ENCODE data around the gene TTL. TPM values are rescaled to one million over a fixed set of nuclear protein-coding genes. Genes with fewer than 3 reads are reported as not detected.
"Not testable (repeated sequence)": the region's sequence is repeated elsewhere in the genome, so short reads cannot be mapped to it uniquely, and the experiment has no call there.

TTL gene
- total and polyA plus RNA-seq, 10 donors: 8.1 to 29.8 (median 23.8) TPM

- DNase-seq: no peak
- no peaks in the 10 kb centered on the region for H3K27me3 ChIP-seq (replicated peaks in 1 of 7)
- TF ChIP-seq POLR2A (IDR thresholded peaks at IDR 0.05) (no peak), POLR2AphosphoS5 (IDR thresholded peaks at IDR 0.05) (no peak)
- TF ChIP-seq, protein P1, sequence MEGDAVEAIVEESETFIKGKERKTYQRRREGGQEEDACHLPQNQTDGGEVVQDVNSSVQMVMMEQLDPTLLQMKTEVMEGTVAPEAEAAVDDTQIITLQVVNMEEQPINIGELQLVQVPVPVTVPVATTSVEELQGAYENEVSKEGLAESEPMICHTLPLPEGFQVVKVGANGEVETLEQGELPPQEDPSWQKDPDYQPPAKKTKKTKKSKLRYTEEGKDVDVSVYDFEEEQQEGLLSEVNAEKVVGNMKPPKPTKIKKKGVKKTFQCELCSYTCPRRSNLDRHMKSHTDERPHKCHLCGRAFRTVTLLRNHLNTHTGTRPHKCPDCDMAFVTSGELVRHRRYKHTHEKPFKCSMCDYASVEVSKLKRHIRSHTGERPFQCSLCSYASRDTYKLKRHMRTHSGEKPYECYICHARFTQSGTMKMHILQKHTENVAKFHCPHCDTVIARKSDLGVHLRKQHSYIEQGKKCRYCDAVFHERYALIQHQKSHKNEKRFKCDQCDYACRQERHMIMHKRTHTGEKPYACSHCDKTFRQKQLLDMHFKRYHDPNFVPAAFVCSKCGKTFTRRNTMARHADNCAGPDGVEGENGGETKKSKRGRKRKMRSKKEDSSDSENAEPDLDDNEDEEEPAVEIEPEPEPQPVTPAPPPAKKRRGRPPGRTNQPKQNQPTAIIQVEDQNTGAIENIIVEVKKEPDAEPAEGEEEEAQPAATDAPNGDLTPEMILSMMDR (IDR thresholded peaks at IDR 0.05 in 8 of 11, conservative IDR thresholded peaks at IDR 0.05 in 3 of 11): no peak
- no peak overlapping the region for H3K27ac ChIP-seq
- intact Hi-C loops (cut with DNase I; ENCODE audit: low total_unique reads): no loop called here
- H3K4me3 ChIP-seq: no peak overlapping the region
- no peaks in the 10 kb centered on the region for H3K9me3 ChIP-seq
- H3K4me1 ChIP-seq: peaks cover 0 to 18% (median 9%) of the 10 kb centered on the region in 6 donors
- peaks cover 2 to 86% (median 67%) of the 10 kb centered on the region in 6 donors for H3K36me3 ChIP-seq
- WGBS, 5 donors: 93 to 99% (median 95%) methylated on average over 2 of the region's 2 CpGs
Observed at GRCh38 chr2:112548980-112549379, 67.0 kb downstream of the TTL start.

DNA sequence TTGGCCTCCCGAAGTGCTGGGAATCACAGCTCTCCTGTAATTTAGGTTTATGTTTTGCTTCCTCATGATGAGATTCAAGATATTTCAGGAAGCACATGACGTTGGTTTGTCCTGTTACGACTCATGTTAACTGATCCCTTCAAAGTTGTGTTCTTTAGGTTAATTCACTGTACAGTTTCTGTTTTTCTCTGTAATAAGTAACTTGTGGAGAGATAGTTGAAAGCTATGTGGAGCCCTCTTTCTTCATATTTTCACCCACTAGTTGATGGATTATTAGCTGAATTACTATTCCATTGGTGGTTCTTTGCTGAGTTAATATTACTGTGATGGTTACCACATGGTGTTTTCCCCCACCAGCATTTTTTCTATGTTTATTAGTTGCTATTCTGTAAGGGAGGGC, 84.1 kb downstream of the TTL start:
- H3K4me1 ChIP-seq: no peaks in the 10 kb centered on the region
- TF ChIP-seq POLR2A (IDR thresholded peaks at IDR 0.05): no peak
- no peak for TF ChIP-seq POLR2AphosphoS5 (IDR thresholded peaks at IDR 0.05)
- DNase-seq: no peak
- intact Hi-C loops (cut with DNase I; ENCODE audit: low total_unique reads): no loop called here
- no peak overlapping the region for H3K27ac ChIP-seq
- no peak overlapping the region for H3K4me3 ChIP-seq
- WGBS, 5 donors: 52 to 73% (median 61%) methylated on average over 3 of the region's 3 CpGs
- H3K36me3 ChIP-seq: peaks cover 10 to 100% (median 89%) of the 10 kb centered on the region in 6 donors
- no peaks in the 10 kb centered on the region for H3K27me3 ChIP-seq (replicated peaks in 1 of 7)
- H3K9me3 ChIP-seq: peaks cover 2 to 19% (median 13%) of the 10 kb centered on the region in 8 donors

- Histone ChIP-seq H3K36me3 (peaks cover 10 to 100% (median 89%) of the 10 kb centered on the region in 6 donors), H3K9me3 (peaks cover 2 to 19% (median 13%) of the 10 kb centered on the region in 8 donors)
- H3K27ac ChIP-seq; H3K4me1 ChIP-seq; DNase-seq; H3K27me3 ChIP-seq (replicated peaks in 1 of 7); intact Hi-C loops (cut with DNase I; ENCODE audit: low total_unique reads); H3K4me3 ChIP-seq: not testable (repeated sequence)
- 89 to 97% (median 96%) methylated on average over 5 of the region's 5 CpGs for WGBS, 5 donors
Observed at GRCh38 chr2:112566508-112566907, 84.6 kb downstream of the TTL start.

DNA sequence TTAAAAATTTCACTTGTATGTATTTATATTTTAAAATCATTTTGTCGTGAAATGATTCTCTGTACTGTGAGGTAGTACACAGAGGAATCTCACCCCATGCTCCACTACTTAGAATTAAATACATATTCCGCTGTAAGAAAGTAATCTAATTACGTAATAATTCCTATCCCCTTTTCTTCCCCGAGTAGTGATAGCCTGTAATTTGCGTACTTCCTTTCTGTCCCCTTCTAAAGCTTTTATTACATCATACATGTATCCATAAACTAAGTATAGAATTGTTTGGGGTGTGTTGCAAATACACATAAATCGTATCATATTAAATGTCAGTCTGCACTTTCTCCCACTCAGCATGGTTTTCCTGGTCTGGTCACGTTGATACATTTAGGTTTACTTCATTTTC, 90.0 kb downstream of the TTL start:
- intact Hi-C loops (cut with DNase I; ENCODE audit: low total_unique reads): no loop called here
- TF ChIP-seq, protein P1 (IDR thresholded peaks at IDR 0.05 in 8 of 11, conservative IDR thresholded peaks at IDR 0.05 in 3 of 11): no peak
- TF ChIP-seq POLR2AphosphoS5 (IDR thresholded peaks at IDR 0.05) (no peak), POLR2A (IDR thresholded peaks at IDR 0.05) (no peak)
- no peak for DNase-seq
- Histone ChIP-seq H3K27me3 (replicated peaks in 1 of 7) (no peaks in the 10 kb centered on the region), H3K4me1 (no peaks in the 10 kb centered on the region), H3K36me3 (peaks cover 10 to 100% (median 96%) of the 10 kb centered on the region in 6 donors), H3K9me3 (peaks cover 2 to 19% (median 13%) of the 10 kb centered on the region in 8 donors), H3K4me3 (no peak overlapping the region), H3K27ac (no peak overlapping the region)
- WGBS, 5 donors: 65 to 80% (median 78%) methylated on average over 7 of the region's 7 CpGs

DNA sequence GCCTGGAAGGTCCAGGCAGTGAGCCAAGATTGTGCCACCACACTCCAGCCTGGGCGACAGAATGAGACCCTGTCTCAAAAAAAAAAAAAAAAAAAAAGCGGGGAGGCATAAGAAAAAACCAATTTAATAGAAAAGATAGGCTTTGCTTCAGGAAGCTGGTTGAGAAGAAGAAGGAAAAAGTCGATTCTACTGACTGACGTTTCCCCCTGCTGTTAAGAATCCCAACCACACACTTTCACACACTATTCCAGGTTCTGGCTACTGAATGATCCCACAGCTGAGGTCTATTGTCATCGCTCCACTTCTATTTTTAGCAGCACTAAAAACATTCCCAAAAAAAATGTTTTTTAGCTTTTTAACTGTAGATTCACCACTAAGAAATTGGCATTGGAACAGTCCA, 95.8 kb downstream of the TTL start:
- H3K27me3 ChIP-seq (replicated peaks in 1 of 7): no peaks in the 10 kb centered on the region
- 63 to 75% (median 69%) methylated on average over 4 to 5 of the region's 5 CpGs for WGBS, 5 donors
- no peak overlapping the region for H3K4me3 ChIP-seq
- H3K27ac ChIP-seq: no peak overlapping the region
- peaks cover 0 to 47% (median 39%) of the 10 kb centered on the region in 6 donors for H3K36me3 ChIP-seq
- TF ChIP-seq POLR2AphosphoS5 (IDR thresholded peaks at IDR 0.05): no peak
- no peak for TF ChIP-seq POLR2A (IDR thresholded peaks at IDR 0.05)
- TF ChIP-seq, protein P1 (IDR thresholded peaks at IDR 0.05 in 8 of 11, conservative IDR thresholded peaks at IDR 0.05 in 3 of 11): no peak
- H3K4me1 ChIP-seq: peaks cover 0 to 7% (median 3%) of the 10 kb centered on the region in 6 donors
- DNase-seq: no peak
- intact Hi-C loops (cut with DNase I; ENCODE audit: low total_unique reads): no loop called here
- no peaks in the 10 kb centered on the region for H3K9me3 ChIP-seq

Measured in spleen (tissue), 11 donors.